Measurements from ENCODE around the gene KRTAP10-9. TPM values are rescaled to one million over a fixed set of nuclear protein-coding genes. Genes with fewer than 3 reads are reported as not detected.
"Not testable (repeated sequence)": the region's sequence is repeated elsewhere in the genome, so short reads cannot be mapped to it uniquely, and the experiment has no call there.

KRTAP10-9 gene
- polyA plus RNA-seq, 1 donor, result not detected

DNA sequence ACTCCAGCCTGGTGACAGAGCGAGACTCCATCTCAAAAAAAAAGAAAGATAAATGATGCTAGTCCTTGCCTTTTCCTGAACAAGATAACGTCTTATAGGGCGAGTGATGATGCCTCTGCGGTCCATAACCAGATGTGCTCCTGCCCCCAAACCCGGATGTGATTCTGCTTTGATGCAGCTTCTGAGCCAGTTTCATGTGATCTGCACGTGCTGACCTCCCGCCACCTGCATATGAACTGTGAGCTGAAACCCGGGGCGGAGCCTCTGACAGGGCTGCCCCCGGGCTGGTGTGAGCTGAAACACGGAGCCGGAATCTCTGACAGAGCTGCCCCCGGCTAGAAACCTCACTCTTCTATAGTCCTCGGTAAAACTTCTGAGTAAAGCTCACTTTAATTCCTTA lies 26.2 kb downstream of the KRTAP10-9 start:
- no peaks in the 10 kb centered on the region for H3K36me3 ChIP-seq (ENCODE audit: control insufficient read depth, insufficient read depth, low read length)
- no peak overlapping the region for H3K4me3 ChIP-seq (ENCODE audit: low read length)
- WGBS (ENCODE audit: insufficient coverage, low lambda C conversion rate), result no CpG with 5 or more reads among the region's 14 CpGs
- H3K9me3 ChIP-seq (ENCODE audit: control insufficient read depth, low read depth, low read length), result peaks cover 3% of the 10 kb centered on the region
- no peaks in the 10 kb centered on the region for H3K4me1 ChIP-seq (ENCODE audit: control insufficient read depth, insufficient read depth, low read length)
- H3K27ac ChIP-seq (ENCODE audit: low read length), result no peak overlapping the region
- DNase-seq, result no peak
- no peaks in the 10 kb centered on the region for H3K27me3 ChIP-seq (ENCODE audit: control insufficient read depth, insufficient read depth, low read length)

DNA sequence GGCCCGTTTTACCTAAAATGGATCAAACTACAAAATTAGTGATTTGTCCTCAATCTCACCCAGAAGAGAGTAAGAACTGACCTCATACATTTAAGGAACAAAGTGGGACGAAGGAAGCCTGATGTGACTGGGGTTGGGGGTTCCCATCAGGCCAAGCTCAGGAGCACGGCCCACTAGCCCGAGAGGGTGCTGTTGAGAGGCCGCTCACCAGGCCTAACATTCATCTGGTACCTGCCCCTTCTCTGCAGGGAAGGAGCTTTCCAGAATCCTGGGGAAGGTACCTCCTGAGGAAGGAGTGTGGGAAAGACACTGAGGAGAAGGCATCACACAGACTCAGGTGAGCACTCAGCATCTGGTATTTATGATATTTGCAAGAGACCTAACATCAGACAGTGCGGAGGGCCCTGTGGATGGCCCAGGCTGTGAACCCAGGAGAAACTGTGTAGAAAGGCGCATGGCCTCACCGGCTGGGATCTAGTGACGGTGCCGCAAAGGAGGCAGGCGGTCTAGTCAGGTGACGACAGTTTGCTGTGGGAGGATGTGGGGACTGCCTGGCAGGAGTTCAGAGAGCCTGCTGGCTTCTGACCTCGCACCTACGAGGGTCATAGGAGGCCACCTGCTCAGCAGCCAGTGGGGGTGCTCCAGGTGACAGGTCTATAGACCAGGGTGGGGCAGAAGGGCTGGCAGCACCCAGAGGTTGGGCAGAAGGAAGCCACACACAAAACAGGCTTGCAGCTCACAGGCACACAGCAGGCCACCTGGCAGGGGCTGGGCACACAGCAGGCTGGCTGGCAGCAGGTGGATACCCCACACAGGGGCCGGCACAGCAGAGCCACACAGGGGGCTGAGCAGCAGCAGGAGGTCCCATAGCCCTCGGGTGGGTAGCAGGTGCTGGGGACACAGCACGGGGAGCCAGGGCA lies 27.0 kb downstream of the KRTAP10-9 start:
- 100% methylated on average over 1 of the region's 17 CpGs for WGBS (ENCODE audit: insufficient coverage, low lambda C conversion rate)

DNA sequence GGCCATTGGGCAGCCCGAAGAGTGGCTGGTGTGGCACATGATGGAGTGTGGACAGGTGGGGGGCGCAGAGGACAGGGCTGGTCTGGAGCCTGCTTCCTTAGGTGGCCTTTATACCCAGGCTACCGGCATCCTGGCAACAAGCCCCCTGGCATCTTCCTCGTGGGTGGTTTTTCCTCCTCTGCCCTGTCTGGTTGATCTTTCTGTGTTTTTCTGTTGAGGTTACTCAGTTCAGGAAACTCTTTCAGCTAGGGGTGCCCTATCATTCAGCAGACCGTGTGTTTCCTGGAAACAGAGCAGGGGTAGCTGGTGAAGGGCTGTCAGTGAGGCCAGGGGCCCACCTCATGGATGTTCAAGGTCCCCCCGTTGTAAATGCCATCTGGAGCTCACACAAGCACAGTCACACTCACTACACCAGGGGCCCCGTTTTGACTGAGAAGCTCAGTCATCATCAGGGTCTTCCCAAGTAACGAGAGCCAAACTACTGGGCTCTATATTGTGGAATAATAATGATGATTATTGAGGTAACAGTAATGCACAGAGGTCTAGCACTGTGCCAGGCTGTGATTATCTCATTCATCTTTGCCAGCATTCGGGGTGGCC lies 27.8 kb downstream of the KRTAP10-9 start, which contains the start of gene KRTAP12-4:
KRTAP12-4 (minus strand) TSS at position 84 of the 600 bp plus-strand sequence; CDS start at position 39, 45 bp downstream.
- Histone ChIP-seq H3K9me3 (ENCODE audit: control insufficient read depth, low read depth, low read length) (peaks cover 3% of the 10 kb centered on the region), H3K4me1 (ENCODE audit: control insufficient read depth, insufficient read depth, low read length) (no peaks in the 10 kb centered on the region), H3K4me3 (ENCODE audit: low read length) (no peak within 1 kb of the TSS), H3K27ac (ENCODE audit: low read length) (no peak within 1 kb of the TSS), H3K36me3 (ENCODE audit: control insufficient read depth, insufficient read depth, low read length) (no peaks in the 10 kb centered on the region), H3K27me3 (ENCODE audit: control insufficient read depth, insufficient read depth, low read length) (no peaks in the 10 kb centered on the region)
- WGBS (ENCODE audit: insufficient coverage, low lambda C conversion rate), result no CpG with 5 or more reads among the region's 9 CpGs
- no peak for DNase-seq

More for the DNA sequence above, 27.0 kb downstream of the KRTAP10-9 start:
- H3K4me1 ChIP-seq (ENCODE audit: control insufficient read depth, insufficient read depth, low read length), result no peaks in the 10 kb centered on the region
- H3K4me3 ChIP-seq (ENCODE audit: low read length), result no peak overlapping the region
- H3K27ac ChIP-seq (ENCODE audit: low read length), result no peak overlapping the region
- no peaks in the 10 kb centered on the region for H3K27me3 ChIP-seq (ENCODE audit: control insufficient read depth, insufficient read depth, low read length)
- peaks cover 3% of the 10 kb centered on the region for H3K9me3 ChIP-seq (ENCODE audit: control insufficient read depth, low read depth, low read length)
- DNase-seq, result no peak
- H3K36me3 ChIP-seq (ENCODE audit: control insufficient read depth, insufficient read depth, low read length), result no peaks in the 10 kb centered on the region

DNA sequence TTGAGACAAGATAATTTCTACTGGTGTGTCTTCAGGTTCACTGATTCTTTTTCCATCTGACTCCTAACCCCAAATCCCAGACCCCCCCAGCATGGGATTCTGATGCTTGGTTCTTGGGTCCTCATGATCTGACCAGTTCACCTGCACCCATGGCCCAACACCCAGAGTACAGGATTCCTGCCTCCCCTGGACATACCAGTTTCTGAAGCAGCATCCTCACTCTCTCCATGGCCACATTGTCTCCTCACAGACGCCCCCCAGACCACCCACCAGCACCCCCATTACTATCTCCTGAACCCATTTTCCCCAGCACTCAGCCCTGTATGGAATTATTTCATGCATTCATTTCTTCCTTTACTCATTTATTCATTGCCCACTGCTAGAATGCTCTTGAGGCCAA lies 30.0 kb downstream of the KRTAP10-9 start:
- no peak overlapping the region for H3K27ac ChIP-seq (ENCODE audit: low read length)

DNA sequence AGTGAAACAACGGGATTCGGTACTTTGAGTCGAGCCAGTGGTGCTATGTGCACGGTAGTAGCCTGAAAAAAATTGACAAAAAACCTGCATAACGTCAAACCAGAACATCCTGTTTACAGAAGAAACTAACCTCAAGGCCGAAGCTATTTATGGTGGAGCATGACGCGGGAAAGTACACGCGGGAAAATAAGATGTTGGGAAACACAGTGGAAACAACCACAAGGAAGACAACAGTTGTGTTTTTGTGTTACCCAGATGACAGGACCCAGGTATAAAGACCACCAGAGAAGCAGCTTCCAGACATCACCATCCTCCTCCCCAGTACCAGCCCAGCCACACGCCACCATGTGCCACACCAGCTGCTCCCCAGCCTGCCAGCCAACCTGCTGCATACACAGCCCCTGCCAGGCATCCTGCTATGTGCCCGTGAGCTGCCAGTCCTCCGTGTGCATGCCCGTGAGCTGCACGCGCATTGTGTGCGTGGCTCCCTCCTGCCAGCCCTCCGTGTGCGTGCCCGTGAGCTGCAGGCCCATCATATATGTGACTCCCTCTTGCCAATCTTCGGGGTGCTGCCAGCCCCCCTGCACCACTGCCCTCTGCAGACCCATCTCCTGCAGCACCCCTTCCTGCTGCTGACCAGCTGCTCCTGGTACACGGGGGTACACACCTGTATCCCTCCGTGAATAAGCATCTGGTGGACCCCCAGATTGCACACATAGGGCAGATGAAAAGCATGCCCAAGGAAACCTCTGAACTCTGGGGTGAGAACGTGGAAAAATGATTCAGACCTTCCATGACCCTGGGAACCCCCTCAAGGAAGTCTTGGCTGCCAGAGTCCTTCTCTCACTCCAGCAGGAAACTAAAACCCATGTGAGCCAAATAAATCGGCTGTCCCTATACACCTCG lies 31.0 kb downstream of the KRTAP10-9 start, which contains the start of gene KRTAP12-3:
KRTAP12-3 (plus strand) TSS at position 298 of the 906 bp plus-strand sequence; CDS start at position 346, 48 bp downstream.
- WGBS (ENCODE audit: insufficient coverage, low lambda C conversion rate), result 30% methylated on average over 2 of the region's 26 CpGs
- no peak for DNase-seq

More for the DNA sequence above, 30.0 kb downstream of the KRTAP10-9 start:
- no peaks in the 10 kb centered on the region for H3K4me1 ChIP-seq (ENCODE audit: control insufficient read depth, insufficient read depth, low read length)
- H3K27me3 ChIP-seq (ENCODE audit: control insufficient read depth, insufficient read depth, low read length), result peaks cover 2% of the 10 kb centered on the region
- no peak overlapping the region for H3K4me3 ChIP-seq (ENCODE audit: low read length)
- no CpG with 5 or more reads among the region's 1 CpG for WGBS (ENCODE audit: insufficient coverage, low lambda C conversion rate)
- H3K9me3 ChIP-seq (ENCODE audit: control insufficient read depth, low read depth, low read length), result peaks cover 3% of the 10 kb centered on the region
- no peak for DNase-seq
- H3K36me3 ChIP-seq (ENCODE audit: control insufficient read depth, insufficient read depth, low read length), result no peaks in the 10 kb centered on the region

DNA sequence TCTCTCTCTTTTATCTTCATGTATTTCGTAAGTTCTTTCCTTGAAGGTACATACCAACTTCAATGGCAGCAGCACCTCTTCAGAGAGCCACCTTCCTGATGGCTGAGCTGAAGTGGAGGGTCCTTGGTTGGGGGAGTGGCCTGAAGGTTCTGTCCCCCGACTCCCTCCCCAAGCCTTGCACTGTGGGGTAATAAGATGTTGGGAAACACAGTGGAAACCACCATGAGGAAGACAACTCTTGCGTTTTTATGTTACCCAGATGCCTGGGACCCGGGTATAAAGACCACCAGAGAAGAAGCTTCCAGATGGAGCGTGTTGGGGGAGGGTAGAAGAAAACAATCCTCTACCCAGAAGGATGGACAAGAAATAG lies 31.6 kb downstream of the KRTAP10-9 start:
- no peak overlapping the region for H3K4me3 ChIP-seq (ENCODE audit: low read length)
- H3K9me3 ChIP-seq (ENCODE audit: control insufficient read depth, low read depth, low read length), result peaks cover 3% of the 10 kb centered on the region
- DNase-seq, result no peak
- peaks cover 2% of the 10 kb centered on the region for H3K27me3 ChIP-seq (ENCODE audit: control insufficient read depth, insufficient read depth, low read length)
- no peaks in the 10 kb centered on the region for H3K36me3 ChIP-seq (ENCODE audit: control insufficient read depth, insufficient read depth, low read length)
- no peak overlapping the region for H3K27ac ChIP-seq (ENCODE audit: low read length)
- WGBS (ENCODE audit: insufficient coverage, low lambda C conversion rate), result no CpG with 5 or more reads among the region's 5 CpGs
- no peaks in the 10 kb centered on the region for H3K4me1 ChIP-seq (ENCODE audit: control insufficient read depth, insufficient read depth, low read length)

More for the DNA sequence above, 31.0 kb downstream of the KRTAP10-9 start, which contains the start of gene KRTAP12-3:
- Histone ChIP-seq H3K4me1 (ENCODE audit: control insufficient read depth, insufficient read depth, low read length) (no peaks in the 10 kb centered on the region), H3K36me3 (ENCODE audit: control insufficient read depth, insufficient read depth, low read length) (no peaks in the 10 kb centered on the region), H3K27me3 (ENCODE audit: control insufficient read depth, insufficient read depth, low read length) (peaks cover 2% of the 10 kb centered on the region), H3K27ac (ENCODE audit: low read length) (no peak within 1 kb of the TSS), H3K4me3 (ENCODE audit: low read length) (no peak within 1 kb of the TSS), H3K9me3 (ENCODE audit: control insufficient read depth, low read depth, low read length) (peaks cover 3% of the 10 kb centered on the region)

DNA sequence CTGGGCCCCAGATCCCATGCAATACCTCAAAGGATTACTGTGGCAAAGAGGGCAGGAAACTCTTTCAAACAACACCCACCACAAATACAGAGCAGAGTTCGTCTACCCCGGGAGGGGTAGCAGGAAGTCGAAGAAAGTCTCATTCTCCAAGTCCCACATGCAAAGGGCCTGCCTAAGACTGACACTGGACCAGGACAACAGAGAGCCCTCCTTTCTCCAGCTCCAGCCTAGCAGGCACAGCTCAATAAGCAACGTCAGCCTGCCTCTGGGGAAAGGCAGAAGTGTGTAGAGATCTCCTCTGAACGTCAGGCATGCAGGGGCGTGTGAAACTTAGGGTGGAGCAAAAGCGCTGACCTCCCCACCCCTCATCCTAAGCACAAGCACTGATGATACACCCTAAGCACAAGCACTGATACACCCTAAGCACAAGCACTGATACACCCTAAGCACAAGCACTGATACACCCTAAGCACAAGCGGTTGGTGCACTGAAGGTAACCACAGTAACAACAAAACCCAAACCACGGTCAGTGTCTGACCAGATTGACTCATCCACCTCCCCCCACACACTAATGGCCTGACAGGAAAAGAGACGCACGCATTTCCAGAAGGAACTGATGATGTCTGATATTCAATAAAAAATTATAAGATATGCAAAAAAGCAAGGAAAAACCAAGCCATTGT lies 32.2 kb downstream of the KRTAP10-9 start:
- no peaks in the 10 kb centered on the region for H3K4me1 ChIP-seq (ENCODE audit: control insufficient read depth, insufficient read depth, low read length)
- H3K27me3 ChIP-seq (ENCODE audit: control insufficient read depth, insufficient read depth, low read length), result peaks cover 2% of the 10 kb centered on the region
- no peak overlapping the region for H3K4me3 ChIP-seq (ENCODE audit: low read length)
- no peak for DNase-seq
- H3K36me3 ChIP-seq (ENCODE audit: control insufficient read depth, insufficient read depth, low read length), result no peaks in the 10 kb centered on the region
- H3K9me3 ChIP-seq (ENCODE audit: control insufficient read depth, low read depth, low read length), result peaks cover 3% of the 10 kb centered on the region
- H3K27ac ChIP-seq (ENCODE audit: low read length), result no peak overlapping the region
- no CpG with 5 or more reads among the region's 11 CpGs for WGBS (ENCODE audit: insufficient coverage, low lambda C conversion rate)

DNA sequence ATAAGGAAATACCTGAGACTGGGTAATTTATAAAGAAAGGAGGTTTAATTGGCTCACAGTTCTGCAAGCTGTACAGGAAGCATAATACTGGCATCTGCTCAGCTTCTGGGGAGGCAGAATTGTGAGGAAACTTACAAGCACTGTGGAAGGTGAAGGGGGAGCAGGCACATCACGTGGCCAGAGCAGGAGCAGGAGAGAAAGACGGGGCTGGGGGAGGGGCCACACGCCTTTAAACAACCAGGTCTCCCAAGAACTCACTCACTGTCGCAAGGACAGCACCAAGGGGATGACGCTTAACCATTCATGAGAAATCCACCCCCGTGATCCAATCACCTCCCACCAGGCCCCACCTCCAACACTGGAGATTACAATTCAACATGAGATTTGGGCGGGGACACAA lies 34.7 kb downstream of the KRTAP10-9 start:
- not testable (repeated sequence) for H3K36me3 ChIP-seq (ENCODE audit: control insufficient read depth, insufficient read depth, low read length); H3K9me3 ChIP-seq (ENCODE audit: control insufficient read depth, low read depth, low read length); H3K4me3 ChIP-seq (ENCODE audit: low read length); DNase-seq; H3K4me1 ChIP-seq (ENCODE audit: control insufficient read depth, insufficient read depth, low read length); H3K27me3 ChIP-seq (ENCODE audit: control insufficient read depth, insufficient read depth, low read length); H3K27ac ChIP-seq (ENCODE audit: low read length)
- 59% methylated on average over 3 of the region's 7 CpGs for WGBS (ENCODE audit: insufficient coverage, low lambda C conversion rate)

DNA sequence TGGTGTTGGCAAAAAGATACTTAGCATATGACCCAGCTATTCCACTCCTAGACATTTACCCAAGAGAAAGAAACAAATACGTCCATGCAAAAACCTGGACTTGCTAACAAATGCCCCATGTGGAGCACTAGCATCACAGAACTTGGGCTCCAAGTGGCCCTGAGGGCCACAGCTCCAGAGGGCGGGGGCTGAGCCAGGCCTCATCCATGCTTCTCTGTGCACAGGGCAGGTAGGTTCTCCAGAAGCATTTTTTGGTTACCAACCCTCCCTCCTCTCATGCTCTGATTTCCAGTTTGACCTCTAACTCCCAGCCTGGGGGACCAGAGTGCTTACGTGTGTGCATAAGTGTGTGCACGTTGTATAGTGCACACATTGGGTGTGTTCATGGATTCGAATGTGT lies 37.8 kb downstream of the KRTAP10-9 start:
- DNase-seq, result no peak
- Histone ChIP-seq H3K4me1 (ENCODE audit: control insufficient read depth, insufficient read depth, low read length) (no peaks in the 10 kb centered on the region), H3K4me3 (ENCODE audit: low read length) (no peak overlapping the region), H3K9me3 (ENCODE audit: control insufficient read depth, low read depth, low read length) (no peaks in the 10 kb centered on the region), H3K36me3 (ENCODE audit: control insufficient read depth, insufficient read depth, low read length) (no peaks in the 10 kb centered on the region), H3K27ac (ENCODE audit: low read length) (no peak overlapping the region), H3K27me3 (ENCODE audit: control insufficient read depth, insufficient read depth, low read length) (peaks cover 2% of the 10 kb centered on the region)
- WGBS (ENCODE audit: insufficient coverage, low lambda C conversion rate), result no CpG with 5 or more reads among the region's 5 CpGs

Measured in large intestine (tissue), 3 donors.